ENCODE measurements around the gene MIOS. TPM values are rescaled to one million over a fixed set of nuclear protein-coding genes. Genes with fewer than 3 reads are reported as not detected.

Gene MIOS
- total and polyA plus RNA-seq, 9 of the 15 experiments (the other 6 are each of a cell fraction or from before 2014, with no cell fraction given) = 7.8 to 47.8 (median 30.6) TPM

- TF ChIP-seq REST (IDR thresholded peaks at IDR 0.05; ENCODE audit: borderline replicate concordance) (0 out of 2 replicates have a peak, but pooled peaks have one; percentile 17), REST (CRISPR knock-in tag; IDR thresholded peaks at IDR 0.05; ENCODE audit: low read depth) (0 out of 2 replicates have a peak, but pooled peaks have one; percentile 53), XRCC4 (IDR thresholded peaks at IDR 0.05; ENCODE audit: extremely low read depth, insufficient read depth, insufficient read length) (no peak), ZNF445 (CRISPR knock-in tag; IDR thresholded peaks at IDR 0.05; ENCODE audit: low read depth) (no peak), RREB1 (CRISPR knock-in tag; IDR thresholded peaks at IDR 0.05) (no peak), THAP7 (CRISPR knock-in tag; IDR thresholded peaks at IDR 0.05) (no peak), NCOA4 (IDR thresholded peaks at IDR 0.05; ENCODE audit: partially characterized antibody) (no peak), ZNF699 (CRISPR knock-in tag; IDR thresholded peaks at IDR 0.05; ENCODE audit: insufficient replicate concordance) (no peak), CCAR2 (IDR thresholded peaks at IDR 0.05; ENCODE audit: low read depth, low read length) (no peak), PRPF4 (IDR thresholded peaks at IDR 0.05; ENCODE audit: insufficient read depth, low read depth, low read length, poor library complexity, severe bottlenecking) (no peak), ZNF124 (CRISPR knock-in tag; IDR thresholded peaks at IDR 0.05) (no peak)
These were observed at the start of gene MIOS (continued) for GRCh38 chr7:7566651-7567611.

Data from K562 (cell line).